ENCODE data around the gene RGS17.

- no peak for TF ChIP-seq POLR2A (IDR thresholded peaks at IDR 0.05)
- TF ChIP-seq CTCF (IDR thresholded peaks at IDR 0.05): no peak
- TF ChIP-seq EP300 (IDR thresholded peaks at IDR 0.05; ENCODE audit: low read depth): no peak
Measured at GRCh38 chr6:153044295-153044694, 86.8 kb downstream of the RGS17 start.

All from transverse colon (tissue), 3 donors.